Mononuclear cell (primary cell): ENCODE results near the gene ERI3. TPM values are rescaled to one million over a fixed set of nuclear protein-coding genes. Genes with fewer than 3 reads are reported as not detected.

Experiments used
- H3K27me3 ChIP-seq: 2 replicates; pipeline ENCODE4 v1.6.0; 2011; ENCODE audit warnings: low read length, control low read depth; ENCODE audit not compliant: insufficient read depth
- H3K4me1 ChIP-seq: 2 replicates; pipeline ENCODE4 v1.5.1; 2011; ENCODE audit warnings: mild to moderate bottlenecking, low read length, control low read depth; ENCODE audit not compliant: insufficient read depth
- H3K4me3 ChIP-seq: 2 replicates; pipeline ENCODE4 v1.5.1; 2011; ENCODE audit warnings: mild to moderate bottlenecking, low read length, moderate library complexity
- H3K9me3 ChIP-seq: 2 replicates; pipeline ENCODE4 v1.5.1; 2011; ENCODE audit warnings: low read depth, mild to moderate bottlenecking, control low read depth, low read length
- total RNA-seq: library from RNA; depleted of rRNA; stranded (reverse); fragments of >200 nt; gene quantifications from one replicate; pipeline ENCODE4 v1.2.3, GENCODE V29; 2012

The ERI3 gene
- total RNA-seq, 1 donor: 11.3 TPM

DNA sequence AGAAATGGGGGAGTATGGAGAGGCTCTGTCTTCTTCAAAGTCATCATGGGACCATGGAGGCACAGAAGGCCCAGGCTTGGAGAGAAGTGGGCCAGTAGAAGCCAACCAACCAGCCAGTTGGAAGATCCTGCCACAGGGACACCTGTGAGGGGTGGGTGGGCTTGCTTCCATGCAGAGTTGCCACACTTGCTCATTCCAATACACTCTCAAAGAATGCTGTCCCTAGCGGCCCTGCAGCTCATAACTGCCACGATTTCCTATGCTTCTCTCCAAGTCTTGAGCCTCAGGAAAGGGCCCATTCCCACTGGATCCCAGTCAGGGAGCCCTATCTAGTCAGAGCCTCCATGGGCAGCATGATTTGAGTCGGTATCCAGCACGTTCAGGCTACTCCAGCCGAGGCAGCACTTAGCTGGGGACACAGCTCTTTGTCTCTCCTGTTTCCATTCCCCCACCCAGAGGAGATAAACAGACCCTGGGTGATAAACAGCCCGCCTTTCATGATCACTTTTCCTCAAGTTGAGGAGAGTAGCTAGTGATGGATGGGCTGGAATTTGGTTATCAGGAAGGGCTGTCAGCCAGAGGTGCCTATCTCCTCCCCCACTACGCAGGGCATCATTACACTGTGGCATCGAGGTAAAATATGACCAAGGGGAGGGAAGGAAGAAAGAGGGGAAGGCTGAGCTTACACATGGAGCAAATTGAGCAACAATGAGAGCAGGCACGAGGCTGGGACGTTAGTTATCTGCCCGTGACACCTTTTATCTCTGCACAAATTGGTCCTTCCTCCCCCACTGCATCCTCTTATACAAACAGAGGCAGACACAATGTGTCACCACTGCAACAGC is 64.6 kb downstream of the ERI3 start:
- Histone ChIP-seq H3K4me3 (no peak overlapping the region), H3K27me3 (no peaks in the 10 kb centered on the region), H3K9me3 (no peaks in the 10 kb centered on the region), H3K4me1 (no peaks in the 10 kb centered on the region)

DNA sequence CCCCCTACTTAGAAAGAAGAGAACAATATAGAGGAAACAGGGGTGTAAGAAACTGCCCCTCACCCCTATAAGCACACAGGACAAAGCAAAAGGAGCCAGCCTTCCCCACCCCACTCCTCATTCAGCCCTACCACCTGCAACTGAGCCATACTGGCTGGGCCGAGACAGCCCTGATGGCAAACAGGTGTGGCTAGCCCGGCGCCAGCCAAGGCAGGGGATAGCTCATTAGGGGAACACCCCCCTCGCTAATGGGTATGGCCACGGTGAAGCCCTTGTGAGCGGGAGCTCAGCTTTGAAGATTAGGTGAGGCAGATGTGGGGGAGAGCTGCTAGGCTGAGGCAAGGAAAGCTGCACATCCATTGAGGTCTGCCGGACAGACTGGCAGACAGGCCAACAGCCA is 65.5 kb downstream of the ERI3 start:
- H3K27me3 ChIP-seq: no peaks in the 10 kb centered on the region
- no peaks in the 10 kb centered on the region for H3K4me1 ChIP-seq
- no peak overlapping the region for H3K4me3 ChIP-seq
- H3K9me3 ChIP-seq: no peaks in the 10 kb centered on the region

DNA sequence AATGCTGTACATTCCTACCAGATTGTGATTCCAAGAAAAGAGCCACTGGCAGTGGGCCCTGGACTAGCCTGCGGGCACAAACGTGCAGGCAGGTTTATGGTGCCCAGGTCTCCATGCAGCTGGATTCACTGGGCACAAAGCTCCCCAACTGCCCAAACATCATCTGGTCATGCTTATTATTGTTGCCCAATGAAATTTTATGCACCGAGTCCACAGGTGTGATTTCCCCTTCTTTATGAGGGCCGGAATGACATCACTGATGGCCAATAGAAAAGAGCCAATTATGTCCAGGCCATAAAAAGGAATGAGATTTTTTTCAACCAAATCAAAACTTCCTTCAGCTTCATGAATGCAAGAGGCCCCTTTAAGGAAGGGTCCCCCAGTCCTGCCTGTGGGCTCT is 66.2 kb downstream of the ERI3 start:
- Histone ChIP-seq H3K9me3 (no peaks in the 10 kb centered on the region), H3K27me3 (no peaks in the 10 kb centered on the region), H3K4me3 (no peak overlapping the region), H3K4me1 (no peaks in the 10 kb centered on the region)

DNA sequence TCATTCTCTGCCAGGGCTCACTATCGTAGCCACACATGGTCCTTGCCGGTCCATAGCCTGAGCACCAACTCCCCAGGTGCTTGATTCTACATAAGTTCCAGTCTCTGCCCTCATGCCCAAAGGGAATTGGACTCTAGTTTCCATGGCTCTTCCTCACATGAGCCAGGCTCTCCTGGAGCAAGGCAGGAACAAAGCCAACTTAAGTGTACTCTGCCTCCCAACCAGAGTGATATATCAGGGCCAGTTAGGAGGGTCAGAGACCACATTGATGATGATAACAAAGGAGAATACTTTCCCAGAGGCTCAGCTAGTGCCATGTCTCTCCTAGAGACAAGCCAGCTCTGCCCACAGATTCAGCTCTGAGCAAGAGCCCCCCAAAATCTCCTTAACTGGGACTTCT is 70.9 kb downstream of the ERI3 start:
- Histone ChIP-seq H3K9me3 (no peaks in the 10 kb centered on the region), H3K4me3 (no peak overlapping the region), H3K27me3 (no peaks in the 10 kb centered on the region), H3K4me1 (peaks cover 12% of the 10 kb centered on the region)

- H3K9me3 ChIP-seq: no peaks in the 10 kb centered on the region
- no peaks in the 10 kb centered on the region for H3K27me3 ChIP-seq
- H3K4me3 ChIP-seq: no peak overlapping the region
- peaks cover 12% of the 10 kb centered on the region for H3K4me1 ChIP-seq
Observed at GRCh38 chr1:44283524-44284173, 71.4 kb downstream of the ERI3 start.

DNA sequence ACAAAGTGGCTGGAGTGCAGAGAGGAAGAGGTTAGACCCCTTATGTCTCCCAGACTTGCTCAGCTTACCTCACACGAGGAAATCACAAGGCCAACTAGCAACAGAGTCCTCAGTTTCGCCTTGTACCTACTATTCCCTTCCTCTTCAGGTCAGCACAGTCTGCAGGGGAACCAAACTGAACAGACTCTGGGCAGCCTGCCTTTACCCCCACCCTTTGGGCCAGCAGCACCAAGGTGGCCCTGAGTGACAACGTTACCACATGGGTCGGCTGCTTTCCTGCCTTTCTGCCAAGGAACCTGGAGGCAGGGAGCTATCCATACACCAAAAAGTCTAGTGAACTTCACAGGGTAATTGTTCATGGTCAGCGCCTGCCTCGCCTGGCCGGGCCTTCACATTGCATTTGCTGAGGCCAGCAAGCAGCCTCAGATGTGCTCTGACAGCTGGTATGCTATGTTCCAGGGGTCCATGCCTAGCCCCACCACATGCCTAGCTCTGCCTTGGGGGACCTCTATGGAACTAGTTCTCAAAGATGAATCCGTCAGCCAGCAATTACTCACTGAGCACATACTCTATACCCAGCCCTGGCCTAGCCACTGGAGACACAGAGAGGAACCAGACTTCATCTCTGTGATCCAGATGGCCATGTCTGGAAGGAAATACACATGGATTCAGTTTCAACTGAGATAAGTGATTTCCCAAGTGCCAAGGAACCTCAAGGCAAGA is 72.2 kb downstream of the ERI3 start:
- peaks cover 12% of the 10 kb centered on the region for H3K4me1 ChIP-seq
- no peaks in the 10 kb centered on the region for H3K9me3 ChIP-seq
- H3K27me3 ChIP-seq: no peaks in the 10 kb centered on the region
- no peak overlapping the region for H3K4me3 ChIP-seq

GRCh38 chr1:44281962-44282703 is 72.9 kb downstream of the ERI3 start:
- no peaks in the 10 kb centered on the region for H3K27me3 ChIP-seq
- H3K4me1 ChIP-seq: peaks cover 12% of the 10 kb centered on the region
- H3K9me3 ChIP-seq: no peaks in the 10 kb centered on the region
- no peak overlapping the region for H3K4me3 ChIP-seq

DNA sequence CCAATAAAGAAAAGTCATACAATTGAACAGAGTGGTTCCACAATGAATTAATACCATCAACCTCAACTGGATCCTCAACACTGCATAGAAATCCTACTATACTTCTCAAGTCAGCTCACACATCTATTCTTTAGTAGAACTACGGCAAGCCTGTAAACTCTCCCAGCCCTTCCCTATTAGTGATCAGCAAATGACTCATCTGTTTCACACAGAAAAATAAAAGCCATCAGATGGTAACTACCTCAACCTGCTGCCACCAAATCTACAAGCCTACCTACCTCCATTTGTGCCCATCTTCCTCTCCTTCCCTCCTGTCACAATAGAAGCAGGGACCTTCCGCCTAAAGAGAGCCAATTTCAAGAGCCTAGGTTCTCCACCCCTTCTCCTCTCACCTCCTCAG is 78.2 kb downstream of the ERI3 start:
- H3K27me3 ChIP-seq: no peaks in the 10 kb centered on the region
- H3K4me1 ChIP-seq: peaks cover 11% of the 10 kb centered on the region
- H3K4me3 ChIP-seq: no peak overlapping the region
- H3K9me3 ChIP-seq: no peaks in the 10 kb centered on the region

DNA sequence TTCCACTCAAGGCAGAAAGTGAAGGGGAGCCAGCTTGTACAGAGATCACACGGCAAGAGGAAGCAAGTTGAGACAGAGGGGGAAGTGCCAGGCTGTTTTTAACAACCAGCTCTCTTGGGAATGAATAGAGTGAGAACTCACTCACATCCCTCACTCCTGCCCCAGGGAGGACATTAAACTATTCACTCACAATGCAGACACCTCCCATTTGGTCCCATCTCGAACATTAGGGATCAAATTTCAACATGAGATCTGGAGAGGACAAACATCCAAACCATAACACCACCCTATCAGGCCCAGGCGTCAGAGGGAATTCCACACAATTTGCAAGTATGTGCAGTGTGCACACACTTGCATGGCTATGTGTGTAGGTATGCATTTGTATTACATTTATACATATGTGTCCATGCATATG is 79.1 kb downstream of the ERI3 start:
- Histone ChIP-seq H3K27me3 (no peaks in the 10 kb centered on the region), H3K4me1 (peaks cover 10% of the 10 kb centered on the region), H3K9me3 (no peaks in the 10 kb centered on the region), H3K4me3 (no peak overlapping the region)

DNA sequence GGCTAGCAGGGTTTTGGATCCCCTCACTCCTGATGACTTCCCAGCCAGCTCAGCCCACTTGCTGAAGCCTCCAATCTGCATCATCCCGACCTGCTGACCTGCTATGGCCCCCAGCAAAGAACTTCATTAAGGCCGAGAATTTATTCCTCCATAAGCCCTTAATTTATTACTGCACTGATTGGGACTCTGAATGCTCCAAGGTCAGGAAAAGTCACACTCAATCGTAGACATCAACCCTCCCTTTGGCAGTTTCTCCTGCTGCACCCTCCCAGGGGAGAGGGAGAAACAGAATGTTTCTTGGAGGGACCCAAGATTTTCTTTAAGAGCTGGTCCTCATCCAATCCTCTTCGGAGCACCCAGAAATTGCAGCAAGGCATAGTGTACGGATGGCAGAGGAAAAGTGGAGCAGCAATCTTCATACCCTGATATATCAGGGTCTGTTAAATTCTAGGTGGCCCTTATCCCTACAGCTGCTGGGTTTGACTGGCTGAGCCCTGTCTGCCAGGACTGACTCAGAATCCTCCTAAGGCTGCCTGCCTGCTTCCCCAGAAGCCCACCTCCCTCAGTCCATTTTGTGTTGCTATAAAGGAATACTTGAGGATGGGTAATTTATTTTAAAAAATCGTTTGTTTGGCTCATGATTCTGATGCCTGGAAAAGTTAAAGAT is 79.6 kb downstream of the ERI3 start:
- Histone ChIP-seq H3K9me3 (no peaks in the 10 kb centered on the region), H3K27me3 (no peaks in the 10 kb centered on the region), H3K4me3 (no peak overlapping the region), H3K4me1 (peaks cover 10% of the 10 kb centered on the region)

DNA sequence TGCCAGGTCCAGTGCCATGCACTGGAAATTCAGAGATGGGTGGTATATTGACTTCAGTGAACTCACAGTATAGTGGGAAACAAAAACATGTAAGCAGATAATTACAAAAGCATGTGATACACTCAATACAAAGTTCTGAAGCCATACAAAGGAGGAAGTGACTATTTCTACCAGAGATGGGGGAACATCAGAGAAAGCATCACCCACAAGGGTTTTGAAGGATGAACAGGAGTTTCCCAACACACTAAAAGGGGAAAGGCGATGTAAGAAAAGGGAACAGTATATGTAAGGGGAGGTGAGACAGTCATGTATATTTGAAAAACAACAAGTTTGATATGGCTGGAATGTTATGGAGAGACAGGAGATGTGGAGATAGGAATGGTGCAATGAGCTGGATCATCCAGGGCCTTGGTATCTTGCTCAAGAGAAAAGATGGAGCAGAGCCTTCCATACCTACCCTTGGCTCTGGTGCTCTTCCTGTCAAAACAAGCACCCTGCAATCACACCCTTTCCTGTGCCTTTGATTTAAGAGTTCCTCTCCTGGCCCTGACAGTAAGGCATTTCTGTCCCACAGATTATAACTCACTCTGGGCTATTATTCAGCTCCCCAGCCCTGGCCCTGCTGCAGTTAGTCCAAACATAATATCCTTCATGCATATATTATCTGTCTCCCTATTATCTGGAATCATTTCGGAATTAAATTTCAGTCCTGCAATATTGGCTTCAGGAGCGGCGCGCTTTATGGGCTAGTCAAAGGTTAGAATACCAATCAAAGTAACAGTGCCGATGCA is 81.3 kb downstream of the ERI3 start:
- no peak overlapping the region for H3K4me3 ChIP-seq
- peaks cover 10% of the 10 kb centered on the region for H3K4me1 ChIP-seq
- no peaks in the 10 kb centered on the region for H3K27me3 ChIP-seq
- H3K9me3 ChIP-seq: no peaks in the 10 kb centered on the region

DNA sequence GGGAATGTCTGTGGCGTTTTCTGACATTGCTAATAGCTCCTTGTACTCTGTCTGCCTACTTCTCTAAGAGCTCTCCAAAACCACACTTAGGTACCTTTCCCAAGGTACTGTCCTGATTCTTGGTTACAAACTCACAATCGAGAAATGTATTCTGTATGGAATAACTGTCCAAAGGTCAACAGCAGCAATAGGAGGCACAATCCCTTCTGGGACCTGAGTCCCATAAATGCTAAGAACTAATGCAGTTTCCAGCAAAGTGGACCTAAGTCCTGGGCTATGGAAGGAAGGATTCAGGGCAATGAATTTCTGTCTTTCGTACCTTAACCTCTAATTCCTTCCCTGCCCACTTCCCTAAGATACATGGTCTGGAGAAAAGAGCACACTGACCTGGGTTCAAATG is 82.1 kb downstream of the ERI3 start:
- H3K4me1 ChIP-seq: peaks cover 10% of the 10 kb centered on the region
- H3K9me3 ChIP-seq: no peaks in the 10 kb centered on the region
- H3K27me3 ChIP-seq: no peaks in the 10 kb centered on the region
- no peak overlapping the region for H3K4me3 ChIP-seq

- no peak overlapping the region for H3K4me3 ChIP-seq
- H3K27me3 ChIP-seq: no peaks in the 10 kb centered on the region
- no peaks in the 10 kb centered on the region for H3K9me3 ChIP-seq
- H3K4me1 ChIP-seq: peaks cover 10% of the 10 kb centered on the region
Observed at GRCh38 chr1:44271646-44272045, 83.4 kb downstream of the ERI3 start.
